Measurements from ENCODE around the gene APOBEC4. TPM values are rescaled to one million over a fixed set of nuclear protein-coding genes. Genes with fewer than 3 reads are reported as not detected.
A peak's percentile ranks its signal among the peaks of the same experiment; 100 is the strongest.

Gene APOBEC4
- total RNA-seq, 1 donor from 2014 or later, result not detected

GRCh38 chr1:183655562-183656075, 2.5 kb upstream of the APOBEC4 start:
- peak overlapping the region; percentile 74 for H2AFZ ChIP-seq (replicated peaks)
- H3K4me1 Mint-ChIP-seq, result peaks cover 20% of the 10 kb centered on the region
- H3K27ac Mint-ChIP-seq, result no peak overlapping the region
- no peaks in the 10 kb centered on the region for H4K20me1 ChIP-seq (ENCODE audit: low read depth)
- no peaks in the 10 kb centered on the region for H3K9me3 ChIP-seq (ENCODE audit: low read depth)
- peaks cover 5% of the 10 kb centered on the region for H3K9me3 Mint-ChIP-seq
- H3K4me3 ChIP-seq, result no peak overlapping the region
- no peaks in the 10 kb centered on the region for H3K4me1 ChIP-seq
- no peaks in the 10 kb centered on the region for H3K27me3 ChIP-seq
- no peaks in the 10 kb centered on the region for H3K79me2 ChIP-seq (ENCODE audit: low read depth)
- no peak overlapping the region for H3K4me3 Mint-ChIP-seq
- TF ChIP-seq EZH2 (IDR thresholded peaks at IDR 0.05) (no peak), CTCF (IDR thresholded peaks at IDR 0.05) (peak; percentile 94)
- H3K36me3 Mint-ChIP-seq, result peaks cover 1% of the 10 kb centered on the region
- peak; percentile 89 for DNase-seq (ENCODE audit: low spot score)
- H3K27me3 Mint-ChIP-seq (ENCODE audit: insufficient read depth, low read depth), result peaks cover 3% of the 10 kb centered on the region
- H3K36me3 ChIP-seq, result no peaks in the 10 kb centered on the region
- H3K9ac ChIP-seq, result no peak overlapping the region
- H3K4me2 ChIP-seq, result no peak overlapping the region
- no peaks in the 10 kb centered on the region for H3F3A ChIP-seq (ENCODE audit: low read depth)
- H3K27ac ChIP-seq, result no peak overlapping the region

GRCh38 chr1:183654706-183655105, 1.6 kb upstream of the APOBEC4 start:
- H3K9ac ChIP-seq, result no peak overlapping the region
- no peak overlapping the region for H3K27ac Mint-ChIP-seq
- H3K27ac ChIP-seq, result no peak overlapping the region
- no peaks in the 10 kb centered on the region for H3K36me3 ChIP-seq
- no peak overlapping the region for H3K4me3 ChIP-seq
- H3K4me1 ChIP-seq, result no peaks in the 10 kb centered on the region
- TF ChIP-seq CTCF (IDR thresholded peaks at IDR 0.05) (no peak), EZH2phosphoT487 (IDR thresholded peaks at IDR 0.05) (no peak), EZH2 (IDR thresholded peaks at IDR 0.05) (no peak)
- no peak for DNase-seq (ENCODE audit: low spot score)
- no peak overlapping the region for H2AFZ ChIP-seq (replicated peaks)
- no peaks in the 10 kb centered on the region for H3K9me3 Mint-ChIP-seq
- peaks cover 3% of the 10 kb centered on the region for H3K27me3 Mint-ChIP-seq (ENCODE audit: insufficient read depth, low read depth)
- H3K4me1 Mint-ChIP-seq, result peaks cover 20% of the 10 kb centered on the region
- H3K36me3 Mint-ChIP-seq, result peaks cover 1% of the 10 kb centered on the region
- no peak overlapping the region for H3K4me3 Mint-ChIP-seq
- no peaks in the 10 kb centered on the region for H3F3A ChIP-seq (ENCODE audit: low read depth)
- H3K27me3 ChIP-seq, result no peaks in the 10 kb centered on the region
- no peaks in the 10 kb centered on the region for H4K20me1 ChIP-seq (ENCODE audit: low read depth)
- H3K4me2 ChIP-seq, result no peak overlapping the region
- H3K79me2 ChIP-seq (ENCODE audit: low read depth), result no peaks in the 10 kb centered on the region
- no peaks in the 10 kb centered on the region for H3K9me3 ChIP-seq (ENCODE audit: low read depth)

GRCh38 chr1:183653876-183654451, 848 bp upstream of the APOBEC4 start:
- no peak overlapping the region for H3K27ac ChIP-seq
- Mint-ChIP-seq H3K9me3 (no peaks in the 10 kb centered on the region), H3K4me1 (peaks cover 20% of the 10 kb centered on the region), H3K27me3 (ENCODE audit: insufficient read depth, low read depth) (peaks cover 3% of the 10 kb centered on the region), H3K4me3 (no peak overlapping the region), H3K27ac (no peak overlapping the region), H3K36me3 (no peaks in the 10 kb centered on the region)
- no peaks in the 10 kb centered on the region for H3K27me3 ChIP-seq
- TF ChIP-seq CTCF (IDR thresholded peaks at IDR 0.05) (no peak), EZH2phosphoT487 (IDR thresholded peaks at IDR 0.05) (no peak)
- no peaks in the 10 kb centered on the region for H3K4me1 ChIP-seq
- no peaks in the 10 kb centered on the region for H3K9me3 ChIP-seq (ENCODE audit: low read depth)
- no peak overlapping the region for H2AFZ ChIP-seq (replicated peaks)
- H3K36me3 ChIP-seq, result no peaks in the 10 kb centered on the region
- no peak for DNase-seq (ENCODE audit: low spot score)
- no peaks in the 10 kb centered on the region for H3F3A ChIP-seq (ENCODE audit: low read depth)
- H3K9ac ChIP-seq, result no peak overlapping the region
- H3K4me3 ChIP-seq, result no peak overlapping the region
- H3K4me2 ChIP-seq, result no peak overlapping the region
- H4K20me1 ChIP-seq (ENCODE audit: low read depth), result no peaks in the 10 kb centered on the region
- H3K79me2 ChIP-seq (ENCODE audit: low read depth), result no peaks in the 10 kb centered on the region

Data from neural progenitor cell (in vitro differentiated cells).